GM19324 (cell line): Measurements from ENCODE around the gene RAP1GDS1.
"Not testable (repeated sequence)": the region's sequence is repeated elsewhere in the genome, so short reads cannot be mapped to it uniquely, and the experiment has no call there.

ENCODE experiments used
- ATAC-seq: cut with Tn5 transposase; IDR thresholded peaks from one replicate; pipeline ENCODE4 v1.9.1; 2021; ENCODE audit warnings: mild to moderate bottlenecking, moderate library complexity; ENCODE audit not compliant: unreplicated experiment, low FRiP score

Gene RAP1GDS1

GRCh38 chr4:98474408-98474844 is 213.2 kb downstream of the RAP1GDS1 start:
- ATAC-seq, result no peak

GRCh38 chr4:98476891-98477290 is 215.7 kb downstream of the RAP1GDS1 start:
- ATAC-seq, result no peak

- ATAC-seq, result not testable (repeated sequence)
Measured at GRCh38 chr4:98479590-98479989, 218.4 kb downstream of the RAP1GDS1 start.

- ATAC-seq, result no peak
Measured at GRCh38 chr4:98480535-98480934, 219.4 kb downstream of the RAP1GDS1 start.

- ATAC-seq, result no peak
Measured at GRCh38 chr4:98481167-98481566, 220.0 kb downstream of the RAP1GDS1 start.

- ATAC-seq, result no peak
Measured at GRCh38 chr4:98482503-98482846, 221.3 kb downstream of the RAP1GDS1 start.

- peak; percentile 52 for ATAC-seq
Measured at GRCh38 chr4:98482847-98483806, 221.9 kb downstream of the RAP1GDS1 start.

- ATAC-seq, result no peak
Measured at GRCh38 chr4:98484031-98484430, 222.8 kb downstream of the RAP1GDS1 start.

GRCh38 chr4:98485816-98486345 is 224.7 kb downstream of the RAP1GDS1 start:
- no peak for ATAC-seq

GRCh38 chr4:98490251-98490650 is 229.1 kb downstream of the RAP1GDS1 start:
- no peak for ATAC-seq

GRCh38 chr4:98491899-98492559 is 230.8 kb downstream of the RAP1GDS1 start:
- no peak for ATAC-seq

- peak; percentile 72 for ATAC-seq
Measured at GRCh38 chr4:98493296-98493695, 232.1 kb downstream of the RAP1GDS1 start.
